DMS79 (cell line): ENCODE data around the gene CERS6.
"Not testable (repeated sequence)": the region's sequence is repeated elsewhere in the genome, so short reads cannot be mapped to it uniquely, and the experiment has no call there.

Experiments
- DNase-seq: peaks from one replicate; lab custom pipeline; 2025; lab: John Stamatoyannopoulos, UW

Gene CERS6

DNA sequence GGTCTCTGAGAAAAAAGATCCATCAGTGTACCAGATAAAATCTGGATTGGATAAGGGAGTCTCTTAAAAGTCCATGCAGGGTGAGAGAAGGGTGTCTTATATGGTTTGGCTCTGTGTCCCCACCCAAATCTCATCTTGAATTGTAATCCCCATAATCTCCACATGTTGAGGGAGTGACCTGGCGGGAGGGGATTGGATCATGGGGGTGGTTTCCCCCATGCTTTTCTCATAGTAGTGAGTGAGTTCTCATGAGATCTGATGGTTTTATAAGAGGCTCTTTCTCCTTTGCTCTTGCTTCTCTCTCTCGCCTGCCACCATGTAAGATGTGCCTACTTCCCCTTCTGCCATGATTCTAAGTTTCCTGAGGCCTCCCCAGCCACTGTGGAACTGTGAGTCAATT is 46.8 kb downstream of the CERS6 start:
- not testable (repeated sequence) for DNase-seq

DNA sequence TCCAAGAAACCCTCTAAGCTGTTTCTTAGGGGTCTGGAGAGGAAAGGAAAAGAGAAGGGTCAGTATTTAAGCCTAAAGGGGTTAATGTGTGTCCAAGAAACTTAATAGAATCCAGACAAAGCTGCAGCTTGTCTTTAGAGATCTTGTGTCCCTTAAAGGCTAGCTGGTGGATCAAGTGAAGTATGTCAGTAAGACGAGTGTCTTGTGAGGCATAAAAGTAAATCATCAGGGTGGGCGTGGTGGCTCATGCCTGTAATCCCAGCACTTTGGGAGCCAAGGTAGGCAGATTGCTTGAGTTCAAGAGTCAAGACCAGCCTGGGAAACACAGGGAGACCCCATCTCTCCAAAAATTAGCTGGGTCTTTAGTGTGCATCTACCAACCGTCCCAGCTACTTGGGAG is 47.8 kb downstream of the CERS6 start:
- no peak for DNase-seq

DNA sequence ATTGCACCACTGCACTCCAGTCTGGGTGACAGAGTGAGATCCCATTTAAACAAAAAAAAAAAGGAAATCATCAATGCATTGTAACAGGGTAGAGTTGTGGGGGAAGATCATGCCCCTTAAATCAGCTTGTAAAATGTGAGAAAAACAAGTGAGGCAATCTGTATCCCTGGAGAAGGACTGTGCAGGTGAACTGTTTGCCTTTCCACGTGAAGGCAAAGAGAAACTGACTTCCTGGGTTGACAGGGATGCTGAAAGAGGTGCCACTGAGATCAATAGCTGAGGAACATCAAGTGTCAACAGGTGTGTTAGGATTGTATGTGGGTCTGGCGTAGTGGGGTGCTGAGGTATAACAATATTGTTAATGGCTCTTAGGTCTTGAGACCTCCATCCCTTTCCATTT is 48.3 kb downstream of the CERS6 start:
- DNase-seq, result no peak

DNA sequence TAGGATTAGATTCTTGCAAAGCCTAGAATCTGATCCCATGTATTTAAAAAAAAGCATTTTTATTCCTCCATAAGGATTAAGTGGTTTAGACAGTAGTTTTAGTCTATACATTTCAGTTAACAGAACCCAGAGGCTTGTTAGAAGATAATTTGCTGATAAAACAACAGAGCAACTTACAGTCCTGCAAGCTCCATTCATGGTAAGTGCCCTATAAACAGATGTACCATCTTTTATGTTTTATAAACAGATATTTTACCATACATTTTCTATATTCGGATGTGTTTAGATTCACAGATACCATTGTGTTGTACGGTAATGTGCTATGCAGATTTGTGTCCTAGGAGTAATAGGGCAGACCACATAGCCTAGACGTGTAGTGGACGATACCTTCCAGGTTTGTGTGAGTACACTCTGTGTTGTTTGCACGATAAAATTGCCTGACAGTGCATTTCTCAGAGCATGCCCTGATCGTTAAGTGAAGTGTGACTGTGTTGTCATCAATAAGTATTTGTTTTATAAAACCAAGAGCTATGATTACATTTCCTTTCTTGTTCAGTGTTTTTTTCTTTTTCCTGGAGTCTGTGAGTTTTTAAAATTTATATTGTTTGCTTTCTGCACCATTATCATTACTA is 54.2 kb downstream of the CERS6 start:
- no peak for DNase-seq

DNA sequence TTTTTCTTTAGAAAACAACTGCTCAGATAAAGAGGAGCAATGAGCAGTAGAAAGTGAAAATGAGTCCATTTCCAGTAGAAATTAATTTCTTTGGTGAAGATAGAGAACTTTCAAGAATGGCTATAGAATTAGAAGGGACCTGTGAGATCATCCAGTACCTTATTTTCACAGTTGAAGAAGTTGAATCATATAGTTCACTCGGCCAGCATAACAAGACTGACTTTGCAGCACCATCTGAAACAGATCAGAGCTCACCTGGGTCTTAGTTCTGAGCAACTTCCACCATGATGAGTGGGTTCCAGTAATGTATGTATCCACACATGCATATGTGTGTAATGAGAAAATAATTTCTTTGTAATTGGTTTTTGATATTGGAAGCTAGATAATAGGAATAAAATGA is 58.6 kb downstream of the CERS6 start:
- DNase-seq, result no peak

DNA sequence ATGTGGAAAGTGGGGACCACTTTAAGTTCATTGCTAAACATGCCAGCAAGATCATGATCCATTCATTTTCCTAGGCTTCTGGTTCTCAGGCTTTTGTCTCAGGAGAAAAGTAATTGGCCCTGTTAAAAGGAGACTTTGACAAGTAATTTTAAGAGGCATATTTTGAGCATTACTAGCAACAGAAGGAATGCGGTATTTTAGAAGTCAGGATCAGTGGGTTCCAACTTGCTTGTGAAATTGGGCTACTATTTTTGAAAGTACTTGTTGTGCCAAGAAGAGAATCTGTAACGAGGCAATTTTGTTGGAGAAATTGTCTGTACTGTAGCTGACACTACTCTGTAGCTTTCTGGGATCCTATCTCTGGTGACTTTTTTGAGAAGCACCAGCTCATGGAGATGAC is 59.4 kb downstream of the CERS6 start:
- no peak for DNase-seq

DNA sequence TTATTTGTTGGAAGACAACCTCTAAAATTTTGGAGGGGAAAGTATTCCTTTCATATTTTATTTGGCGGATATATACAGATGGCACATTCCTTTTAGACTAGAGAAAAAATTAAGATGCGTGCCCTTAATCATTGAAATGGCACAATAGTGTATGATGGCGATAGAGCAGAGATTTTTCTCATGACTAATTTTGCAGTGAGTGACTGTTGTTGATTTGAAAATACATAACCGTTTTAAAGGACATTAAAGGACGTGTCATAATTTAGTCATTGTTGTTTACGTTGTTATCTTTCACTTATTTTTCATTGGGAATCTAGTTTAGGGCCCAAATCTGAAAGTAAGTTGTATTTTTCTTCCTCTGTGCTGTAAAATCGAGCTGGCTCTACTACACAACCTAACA is 61.7 kb downstream of the CERS6 start:
- no peak for DNase-seq

DNA sequence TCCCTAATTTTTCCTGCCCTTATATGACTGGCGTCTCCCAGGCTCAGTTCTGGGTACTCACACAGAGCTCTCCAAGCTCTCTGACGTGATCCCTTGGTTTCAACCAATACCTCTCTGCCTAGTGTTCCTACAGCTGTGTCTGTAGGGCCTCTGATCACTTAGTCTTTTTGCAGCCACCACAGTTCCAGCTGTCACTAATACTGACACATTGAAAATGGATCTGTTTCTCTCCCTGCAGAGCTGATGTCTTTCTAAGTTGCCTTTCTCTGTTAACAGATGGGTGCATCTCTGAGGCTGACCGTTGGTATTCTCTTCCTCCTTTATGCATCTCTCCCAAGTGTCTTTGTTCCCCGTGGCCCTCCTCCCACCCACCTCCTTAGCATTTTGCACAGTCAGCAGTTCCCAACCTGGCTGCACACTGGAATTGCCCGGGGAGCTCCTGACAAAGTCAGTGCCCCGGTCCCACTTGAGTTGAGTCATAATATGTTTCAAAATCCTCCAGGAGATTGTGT is 62.5 kb downstream of the CERS6 start:
- DNase-seq, result no peak

DNA sequence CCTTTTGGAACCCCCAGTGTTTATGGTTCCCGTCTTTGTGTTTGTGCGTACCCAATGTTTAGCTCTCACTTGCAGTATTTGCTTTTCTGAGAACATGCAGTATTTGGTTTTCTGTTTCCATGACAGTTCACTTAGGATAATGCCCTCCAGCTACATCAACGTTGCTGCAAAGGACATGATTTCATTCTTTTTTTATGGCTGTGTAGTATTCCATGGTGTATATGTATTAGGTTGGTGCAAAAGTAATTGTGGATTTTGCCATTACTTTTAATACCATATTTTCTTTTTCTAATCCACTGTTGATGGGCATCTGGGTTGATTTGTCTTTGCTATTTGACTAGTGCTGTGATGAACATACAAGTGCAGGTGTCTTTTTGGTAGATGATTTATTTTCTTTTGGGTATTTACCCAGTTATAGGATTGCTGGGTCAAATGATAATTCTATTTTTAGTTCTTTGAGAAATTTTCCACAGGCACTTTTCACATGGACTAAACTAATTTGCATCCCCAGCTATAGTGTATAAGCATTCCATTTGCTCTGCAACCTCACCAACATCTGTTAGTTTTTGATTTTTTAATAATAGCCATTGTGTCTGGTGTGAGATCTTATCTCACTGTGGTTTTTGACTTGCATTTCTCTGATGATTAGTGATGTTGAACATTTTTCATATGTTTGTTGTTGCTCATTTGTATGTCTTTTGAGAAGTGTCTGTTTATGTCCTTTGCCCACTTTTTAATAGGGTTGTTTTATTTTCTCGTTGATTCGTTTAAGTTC is 63.6 kb downstream of the CERS6 start:
- DNase-seq, result no peak

DNA sequence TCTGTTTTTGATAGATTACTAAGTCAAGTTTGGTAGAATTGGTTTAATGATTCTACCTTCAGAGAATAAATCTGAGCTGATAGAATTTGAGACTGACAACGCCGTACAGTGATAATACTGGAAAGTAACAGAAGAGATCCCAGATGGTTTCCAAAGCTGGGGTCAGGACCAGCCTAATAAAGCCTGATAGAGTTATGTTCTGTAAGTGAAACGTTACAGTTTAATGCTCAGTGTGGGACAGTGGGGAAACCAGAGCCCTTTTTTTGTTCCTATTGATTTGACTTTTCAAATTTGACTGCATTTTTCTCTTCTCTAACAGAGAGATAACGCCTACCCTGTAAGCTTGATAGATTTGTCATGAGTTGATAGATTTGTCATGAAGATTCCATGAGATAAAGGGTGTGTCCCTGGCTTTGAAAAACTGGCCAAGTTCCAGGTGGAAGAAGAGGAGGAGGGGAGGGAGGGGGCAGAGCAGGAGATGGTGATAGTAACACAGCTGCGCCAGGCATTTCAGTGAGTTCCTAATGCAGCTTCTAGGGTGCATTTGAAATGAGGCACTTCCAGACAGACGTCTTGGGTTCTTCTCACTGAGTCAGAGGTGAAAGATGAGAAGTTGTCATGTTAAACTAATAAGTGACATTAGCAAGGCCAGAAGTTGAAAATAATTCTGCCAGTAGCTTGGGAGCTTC is 65.1 kb downstream of the CERS6 start:
- DNase-seq, result no peak

DNA sequence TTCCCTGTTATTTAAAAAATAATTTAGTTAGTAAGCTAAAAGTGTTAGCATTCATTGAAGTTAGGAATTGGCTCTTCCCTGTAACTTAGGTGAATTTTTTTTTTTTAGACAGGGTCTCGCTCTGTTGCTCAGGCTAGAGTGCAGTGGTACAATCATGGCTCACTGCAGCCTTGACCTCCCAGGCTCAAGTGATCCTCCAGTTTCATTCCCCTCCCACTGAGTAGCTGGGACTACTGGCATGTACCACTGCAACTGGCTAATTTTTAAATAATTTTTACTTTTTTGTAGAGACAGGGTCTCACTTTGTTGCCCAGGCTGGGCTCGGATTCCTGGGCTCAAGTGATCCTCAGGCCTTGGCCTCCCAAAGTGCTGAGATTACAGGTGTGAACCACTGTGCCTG is 66.4 kb downstream of the CERS6 start:
- no peak for DNase-seq

DNA sequence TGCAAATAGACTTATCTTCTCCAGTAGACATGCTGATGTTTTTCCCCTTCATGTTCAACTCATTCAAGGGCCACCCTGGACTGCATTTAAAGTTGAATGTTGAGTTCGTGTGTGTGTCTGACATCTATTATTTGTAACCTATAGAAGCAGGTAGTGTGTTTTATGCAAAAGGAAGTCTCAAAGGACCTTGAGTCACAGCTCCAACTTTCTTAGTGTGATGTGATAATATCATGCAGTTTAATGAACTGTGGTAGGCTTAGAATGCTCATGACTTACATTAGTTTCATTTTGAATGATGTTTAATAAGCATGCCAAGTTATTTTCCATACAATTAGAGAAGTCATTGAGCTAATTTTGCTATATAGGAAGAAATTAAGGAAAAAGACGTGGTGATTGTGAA is 67.9 kb downstream of the CERS6 start:
- no peak for DNase-seq

DNA sequence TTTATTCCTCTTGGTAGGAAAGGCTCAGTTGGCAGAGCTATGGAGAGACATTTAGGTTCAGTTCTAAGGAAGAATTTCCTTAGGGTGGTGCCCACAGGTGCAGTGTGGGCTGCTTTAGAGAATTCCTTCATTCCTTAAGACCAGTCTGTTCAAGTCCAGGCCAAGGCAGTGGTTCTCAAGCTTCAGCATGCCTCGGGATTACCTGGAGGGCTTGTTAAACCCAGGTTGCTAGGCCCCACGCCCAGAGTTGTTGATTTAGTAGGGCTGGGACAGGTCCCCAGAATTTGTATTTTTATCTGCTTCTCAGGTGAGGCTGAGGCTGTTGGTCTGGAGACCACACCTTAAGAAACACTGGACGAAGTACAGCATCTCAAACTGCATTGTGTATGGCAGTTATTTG is 68.9 kb downstream of the CERS6 start:
- no peak for DNase-seq

DNA sequence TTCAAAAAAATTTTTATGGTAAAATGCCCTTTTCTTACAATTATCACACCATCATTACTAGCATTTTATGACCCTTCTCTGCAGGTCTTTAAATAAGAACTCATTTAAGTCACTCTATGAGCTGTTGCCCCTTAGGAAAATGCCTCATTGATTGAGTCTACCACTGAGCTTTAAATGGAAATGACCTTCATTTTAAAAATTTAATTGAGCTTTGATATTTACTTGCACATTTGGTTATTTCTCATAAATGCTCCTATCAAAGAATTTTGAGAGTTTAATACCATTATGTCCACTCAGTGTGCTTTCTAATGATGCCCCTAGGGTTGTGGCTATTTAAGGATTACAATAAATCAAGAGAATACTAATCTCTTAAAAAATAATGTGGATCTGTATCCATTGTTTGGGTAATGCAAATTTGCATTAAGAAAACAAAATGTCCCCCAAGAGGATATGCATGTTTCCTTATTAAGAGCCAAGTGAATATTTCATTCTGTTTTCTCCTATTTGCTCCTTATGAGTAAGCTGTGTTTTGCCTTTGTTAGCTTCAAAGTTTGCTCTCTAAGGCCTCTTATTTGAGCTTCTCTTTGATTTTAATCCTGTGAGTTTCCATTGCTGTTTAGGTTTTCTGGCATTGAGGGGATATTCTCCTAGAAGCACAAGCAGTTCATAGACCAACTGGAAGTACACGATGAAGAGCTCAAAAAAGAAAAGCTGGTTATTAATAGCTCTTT is 69.8 kb downstream of the CERS6 start:
- DNase-seq, result no peak

DNA sequence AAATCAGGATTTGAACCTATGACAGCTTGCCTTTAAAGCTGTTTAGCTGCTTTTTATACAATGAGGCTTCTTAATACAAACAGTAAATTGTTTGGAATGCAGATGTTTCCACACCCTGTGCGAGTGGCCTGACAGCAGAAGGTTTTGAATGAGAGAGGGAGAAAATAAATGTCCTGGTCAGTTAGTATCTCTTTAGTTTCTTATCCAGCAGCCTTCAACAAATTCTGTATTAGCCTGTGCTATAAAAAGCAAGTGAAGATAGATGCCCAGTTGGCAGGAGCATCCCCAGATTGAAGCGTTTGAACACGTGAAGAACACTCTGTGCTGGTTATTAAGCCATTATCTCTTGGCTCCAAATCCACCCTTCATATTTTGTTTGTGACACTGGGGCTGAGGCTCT is 70.6 kb downstream of the CERS6 start:
- DNase-seq, result no peak

DNA sequence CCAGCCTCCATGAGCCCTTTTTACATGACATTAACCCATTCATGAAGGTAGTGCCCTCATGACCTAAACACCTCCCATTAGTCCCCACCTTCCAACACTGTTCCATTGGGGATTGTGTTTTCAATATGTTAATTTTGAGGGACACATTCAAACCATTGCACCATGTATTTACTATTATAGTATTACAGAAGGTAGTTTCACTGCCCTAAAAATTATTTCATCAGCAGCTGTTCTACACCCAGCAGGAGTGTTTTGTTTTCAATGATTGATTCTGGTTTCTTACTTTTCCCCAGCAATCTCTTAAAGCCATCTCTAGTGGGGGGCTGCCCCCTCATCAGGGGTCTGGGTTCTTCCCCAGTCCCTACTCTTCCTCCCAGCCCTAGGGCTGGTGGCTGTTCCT is 71.9 kb downstream of the CERS6 start:
- DNase-seq, result no peak

DNA sequence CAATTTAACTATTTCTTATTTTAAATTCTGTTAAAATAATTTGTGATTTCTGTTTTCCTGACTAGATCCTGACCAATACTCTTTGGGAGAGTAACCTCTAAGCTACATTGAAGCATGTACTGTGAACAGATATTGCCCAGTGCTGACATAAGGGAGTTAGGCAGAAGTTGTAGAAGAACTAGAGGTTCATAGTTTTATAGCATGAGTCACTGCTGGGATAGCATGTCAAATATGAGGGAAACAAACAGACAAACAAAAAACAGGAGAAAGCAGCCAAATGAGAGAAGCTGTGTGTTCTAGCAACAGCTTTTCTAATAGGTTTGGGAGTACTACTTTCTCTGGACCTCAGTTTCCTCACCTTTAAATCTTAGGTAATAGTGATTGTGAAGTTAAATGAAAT is 72.4 kb downstream of the CERS6 start:
- DNase-seq, result no peak

DNA sequence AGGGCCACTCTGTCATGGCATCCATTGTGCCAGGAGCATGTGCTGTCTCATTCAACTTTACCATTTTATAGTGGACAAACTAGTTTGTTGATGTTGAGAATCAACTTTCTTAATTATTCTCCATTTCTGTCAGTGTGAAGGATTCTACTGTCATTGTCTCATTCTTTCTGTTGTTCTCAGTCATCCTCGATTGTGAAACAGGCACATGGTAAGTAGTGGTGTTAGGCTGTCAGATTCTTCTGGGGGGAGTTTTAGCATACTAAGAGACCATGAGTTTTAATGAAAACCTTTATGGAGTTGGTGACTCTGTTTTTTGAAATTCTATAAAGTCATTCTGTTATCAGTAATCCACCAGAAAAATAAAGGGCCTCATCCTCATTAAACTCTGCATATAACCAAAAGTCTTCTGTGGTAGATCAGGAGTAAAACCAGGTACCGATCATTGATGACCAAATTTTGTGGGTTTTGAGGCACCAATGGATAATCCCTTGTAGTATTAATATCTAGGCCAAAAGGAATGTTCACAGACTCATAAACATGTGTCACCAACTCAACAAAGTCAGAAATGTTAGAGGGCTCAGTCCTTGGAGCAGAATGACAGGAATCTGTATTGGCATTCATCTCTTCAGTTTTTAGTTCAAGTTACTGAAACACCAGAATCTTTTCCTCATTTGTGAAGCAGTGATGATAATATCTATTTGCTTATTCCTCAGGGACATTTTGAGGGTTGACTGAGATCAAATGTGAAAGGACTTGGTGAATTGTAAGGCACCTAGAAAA is 73.2 kb downstream of the CERS6 start:
- DNase-seq, result no peak

DNA sequence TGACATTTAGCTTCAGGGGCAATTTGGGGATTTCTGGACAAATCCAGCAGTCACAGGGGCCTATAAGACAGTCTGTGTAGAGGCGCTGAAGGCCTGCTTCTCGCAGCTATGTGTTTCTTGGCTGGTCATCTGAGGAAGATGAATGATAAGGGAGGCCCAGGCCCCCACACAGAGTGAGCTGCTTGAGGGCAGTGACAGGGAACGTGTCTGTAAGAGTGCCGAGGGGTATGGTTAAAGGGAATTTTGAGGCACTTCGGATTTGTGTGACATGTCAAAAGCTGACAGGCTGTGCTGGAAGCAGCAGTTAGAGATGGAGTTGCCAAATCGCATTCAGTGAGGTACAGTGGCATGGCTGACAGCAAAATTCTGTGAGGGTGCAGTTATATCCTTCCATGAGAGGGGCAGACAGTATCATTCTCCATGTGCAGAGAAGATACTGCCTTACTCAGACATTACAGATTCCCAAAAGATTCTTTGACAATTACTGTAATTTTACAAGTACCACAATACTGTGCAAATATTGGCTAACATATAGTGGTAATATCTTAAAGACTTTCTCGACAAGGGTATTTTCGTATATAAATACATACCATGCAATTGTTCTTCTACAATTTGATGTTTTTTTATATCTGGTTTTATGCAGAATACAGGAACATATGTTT is 74.0 kb downstream of the CERS6 start:
- DNase-seq, result no peak

DNA sequence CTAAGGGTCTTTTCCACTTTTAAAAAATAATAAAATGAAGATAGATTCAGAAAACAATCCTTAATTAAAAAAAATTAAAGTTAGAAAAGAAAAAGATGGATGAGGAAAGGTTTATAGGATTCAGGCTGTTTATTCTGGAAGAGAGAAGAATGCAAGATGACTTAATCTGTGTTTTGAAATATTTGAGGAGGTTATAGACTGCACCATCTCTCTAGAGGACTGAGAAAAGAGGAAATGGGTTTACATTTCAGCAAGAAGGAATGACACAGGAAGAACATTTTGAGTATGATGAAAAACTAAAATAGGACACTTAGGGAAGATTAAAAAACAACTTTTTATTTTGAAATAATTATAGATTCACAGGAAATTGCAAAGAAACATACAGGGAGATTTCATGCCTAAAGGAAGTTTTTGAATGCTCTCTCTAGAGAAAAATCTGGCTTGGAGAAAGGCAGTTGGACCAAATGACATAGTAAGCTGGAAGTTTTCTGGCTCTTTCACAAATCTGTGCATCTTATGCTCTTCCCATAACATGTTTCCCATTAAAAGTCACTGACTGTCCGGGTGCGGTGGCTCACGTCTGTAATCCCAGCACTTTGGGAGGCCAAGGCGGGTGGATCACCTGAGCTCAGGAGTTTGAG is 75.0 kb downstream of the CERS6 start:
- DNase-seq, result no peak

DNA sequence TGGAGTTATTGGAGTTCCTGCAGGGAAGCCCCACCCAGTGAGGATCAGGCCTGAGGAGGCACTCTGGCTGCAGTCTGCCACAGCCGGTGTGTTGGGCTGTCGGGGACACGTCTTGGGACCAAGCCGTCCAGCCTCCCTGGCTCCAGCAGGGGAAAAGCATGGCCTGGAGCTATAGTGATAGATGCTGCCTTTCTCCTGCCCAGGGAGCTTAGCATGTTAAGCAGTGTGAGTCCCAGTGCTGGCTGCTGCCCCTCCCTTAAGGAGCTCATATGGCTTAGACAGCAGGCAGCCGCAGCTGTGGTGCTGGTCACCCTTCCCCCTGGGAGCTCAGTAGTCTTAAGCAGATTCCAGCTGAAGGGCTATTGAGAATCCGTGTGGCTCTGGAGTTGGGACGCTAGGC is 78.9 kb downstream of the CERS6 start:
- DNase-seq, result no peak
